ENCODE results near the gene SYCE3. TPM values are rescaled to one million over a fixed set of nuclear protein-coding genes. Genes with fewer than 3 reads are reported as not detected.
"Not testable (repeated sequence)": the region's sequence is repeated elsewhere in the genome, so short reads cannot be mapped to it uniquely, and the experiment has no call there.

The SYCE3 gene
- total RNA-seq, 1 donor from 2014 or later = not detected

DNA sequence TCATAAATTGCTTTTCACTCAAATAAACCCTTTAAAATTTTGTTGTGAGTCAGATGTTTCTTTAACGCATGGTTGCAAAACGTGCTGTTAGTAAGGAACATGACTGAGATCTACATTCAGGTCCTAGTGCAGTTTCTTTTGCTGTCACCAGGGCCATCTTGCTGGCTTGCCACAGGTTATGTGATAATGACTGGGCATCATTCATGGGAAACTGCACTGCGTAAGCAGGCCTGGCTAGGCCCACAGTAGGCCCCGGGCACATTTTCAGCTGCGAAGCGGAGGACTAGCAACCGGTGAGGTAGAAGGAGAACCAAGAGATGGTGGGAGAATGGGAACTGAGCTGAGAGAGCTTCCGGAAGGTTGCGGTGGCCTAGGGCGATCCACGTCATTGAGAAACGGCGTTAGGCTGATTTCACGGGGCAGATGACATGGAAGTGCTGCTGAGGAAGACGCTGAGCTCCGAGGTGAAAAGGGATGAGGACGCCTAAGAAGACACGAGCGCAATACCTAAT is 20.2 kb downstream of the SYCE3 start:
- Mint-ChIP-seq H3K36me3 (ENCODE audit: insufficient read depth) (no peaks in the 10 kb centered on the region), H3K9me3 (ENCODE audit: low read depth) (no peaks in the 10 kb centered on the region), H3K27ac (no peak overlapping the region), H3K4me3 (ENCODE audit: low read depth) (no peak overlapping the region), H3K4me1 (ENCODE audit: low read depth) (no peaks in the 10 kb centered on the region), H3K27me3 (peaks cover 31% of the 10 kb centered on the region)
- TF ChIP-seq, protein P1, sequence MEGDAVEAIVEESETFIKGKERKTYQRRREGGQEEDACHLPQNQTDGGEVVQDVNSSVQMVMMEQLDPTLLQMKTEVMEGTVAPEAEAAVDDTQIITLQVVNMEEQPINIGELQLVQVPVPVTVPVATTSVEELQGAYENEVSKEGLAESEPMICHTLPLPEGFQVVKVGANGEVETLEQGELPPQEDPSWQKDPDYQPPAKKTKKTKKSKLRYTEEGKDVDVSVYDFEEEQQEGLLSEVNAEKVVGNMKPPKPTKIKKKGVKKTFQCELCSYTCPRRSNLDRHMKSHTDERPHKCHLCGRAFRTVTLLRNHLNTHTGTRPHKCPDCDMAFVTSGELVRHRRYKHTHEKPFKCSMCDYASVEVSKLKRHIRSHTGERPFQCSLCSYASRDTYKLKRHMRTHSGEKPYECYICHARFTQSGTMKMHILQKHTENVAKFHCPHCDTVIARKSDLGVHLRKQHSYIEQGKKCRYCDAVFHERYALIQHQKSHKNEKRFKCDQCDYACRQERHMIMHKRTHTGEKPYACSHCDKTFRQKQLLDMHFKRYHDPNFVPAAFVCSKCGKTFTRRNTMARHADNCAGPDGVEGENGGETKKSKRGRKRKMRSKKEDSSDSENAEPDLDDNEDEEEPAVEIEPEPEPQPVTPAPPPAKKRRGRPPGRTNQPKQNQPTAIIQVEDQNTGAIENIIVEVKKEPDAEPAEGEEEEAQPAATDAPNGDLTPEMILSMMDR (IDR thresholded peaks at IDR 0.05; ENCODE audit: unreplicated experiment) = no peak
- no peak for DNase-seq (ENCODE audit: low spot score, unreplicated experiment)

DNA sequence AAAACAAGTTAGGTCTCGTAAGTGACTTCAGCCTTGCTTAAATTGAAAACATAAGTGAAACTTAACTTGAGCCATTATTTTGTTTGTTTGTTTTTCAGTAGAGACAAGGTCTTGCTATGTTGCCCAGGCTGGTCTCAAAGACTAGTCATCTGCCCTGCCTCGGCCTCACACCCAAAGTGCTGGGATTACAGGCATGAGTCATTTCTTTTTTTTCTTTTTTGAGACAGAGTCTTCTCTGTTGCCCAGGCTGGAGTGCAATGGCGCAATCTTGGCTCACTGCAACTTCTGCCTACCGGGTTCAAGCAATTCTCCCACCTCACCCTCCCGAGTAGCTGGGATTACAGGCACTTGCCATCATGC is 21.1 kb downstream of the SYCE3 start:
- not testable (repeated sequence) for DNase-seq (ENCODE audit: low spot score, unreplicated experiment); H3K4me3 Mint-ChIP-seq (ENCODE audit: low read depth); H3K9me3 Mint-ChIP-seq (ENCODE audit: low read depth); H3K4me1 Mint-ChIP-seq (ENCODE audit: low read depth); H3K27ac Mint-ChIP-seq; H3K36me3 Mint-ChIP-seq (ENCODE audit: insufficient read depth)
- peaks cover 31% of the 10 kb centered on the region for H3K27me3 Mint-ChIP-seq

DNA sequence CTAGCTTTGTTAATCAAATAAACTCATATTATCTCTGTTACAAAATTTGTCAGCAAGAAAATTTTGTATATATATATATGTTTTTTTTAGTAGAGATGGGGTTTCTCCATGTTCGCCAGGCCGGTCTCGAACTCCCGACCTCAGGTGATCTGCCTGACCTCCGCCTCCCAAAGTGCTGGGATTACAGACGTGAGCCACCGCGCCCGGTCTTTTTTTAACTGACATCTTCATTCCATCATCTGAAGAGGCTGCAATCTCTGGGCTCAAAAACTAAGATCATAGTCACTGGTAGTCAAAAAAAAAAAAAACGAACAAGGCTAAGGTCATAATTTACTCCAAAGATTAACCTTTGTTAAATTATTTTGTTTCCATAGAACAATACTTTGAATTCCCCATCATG is 22.3 kb downstream of the SYCE3 start:
- Mint-ChIP-seq H3K27me3 (peaks cover 28% of the 10 kb centered on the region), H3K9me3 (ENCODE audit: low read depth) (no peaks in the 10 kb centered on the region), H3K4me1 (ENCODE audit: low read depth) (no peaks in the 10 kb centered on the region), H3K4me3 (ENCODE audit: low read depth) (no peak overlapping the region), H3K36me3 (ENCODE audit: insufficient read depth) (no peaks in the 10 kb centered on the region), H3K27ac (no peak overlapping the region)
- TF ChIP-seq, protein P1 (IDR thresholded peaks at IDR 0.05; ENCODE audit: unreplicated experiment) = no peak
- DNase-seq (ENCODE audit: low spot score, unreplicated experiment) = no peak

DNA sequence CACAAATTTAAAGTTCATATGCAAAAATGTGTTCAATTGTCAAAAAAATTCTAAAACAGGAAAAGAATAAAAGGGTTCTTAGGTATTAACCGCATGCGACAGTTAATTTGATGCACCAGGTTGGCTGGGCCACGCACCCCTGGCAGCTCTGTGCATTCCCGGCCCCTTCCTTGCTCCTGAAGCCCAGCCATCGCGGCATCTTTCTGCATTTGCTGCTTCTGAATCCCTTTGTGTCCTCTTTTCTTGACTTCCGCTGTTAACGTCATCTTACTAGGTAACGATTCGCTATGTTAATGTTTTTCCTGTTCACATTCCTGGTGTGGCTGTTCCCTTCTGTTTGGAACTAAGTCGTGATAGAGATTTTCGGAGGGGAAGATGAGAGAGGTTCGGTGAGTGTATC is 25.0 kb downstream of the SYCE3 start:
- DNase-seq (ENCODE audit: low spot score, unreplicated experiment) = no peak
- no peaks in the 10 kb centered on the region for H3K9me3 Mint-ChIP-seq (ENCODE audit: low read depth)
- H3K4me1 Mint-ChIP-seq (ENCODE audit: low read depth) = peaks cover 7% of the 10 kb centered on the region
- H3K27ac Mint-ChIP-seq = no peak overlapping the region
- no peak overlapping the region for H3K4me3 Mint-ChIP-seq (ENCODE audit: low read depth)
- TF ChIP-seq, protein P1 (IDR thresholded peaks at IDR 0.05; ENCODE audit: unreplicated experiment) = no peak
- no peaks in the 10 kb centered on the region for H3K36me3 Mint-ChIP-seq (ENCODE audit: insufficient read depth)
- H3K27me3 Mint-ChIP-seq = peaks cover 41% of the 10 kb centered on the region

DNA sequence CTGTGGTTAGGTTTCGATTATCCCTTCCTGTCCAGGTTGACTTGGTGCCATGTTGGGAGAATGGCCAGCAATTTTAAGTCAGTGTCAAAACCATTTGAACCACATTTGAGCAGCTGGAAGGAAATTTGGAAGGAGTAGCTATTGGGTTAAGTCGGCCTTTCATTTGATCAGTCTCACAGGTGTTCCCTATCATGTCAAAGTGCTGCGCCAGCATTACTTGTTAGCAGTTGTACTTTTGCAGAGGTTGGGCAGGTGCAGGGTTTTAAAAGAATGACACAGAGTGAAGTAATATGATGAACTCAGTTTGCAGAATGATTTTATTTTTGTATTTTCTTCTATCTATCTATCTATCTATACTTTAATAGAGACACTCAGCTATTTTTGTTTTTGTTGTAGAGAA is 26.5 kb downstream of the SYCE3 start:
- peaks cover 10% of the 10 kb centered on the region for H3K4me1 Mint-ChIP-seq (ENCODE audit: low read depth)

DNA sequence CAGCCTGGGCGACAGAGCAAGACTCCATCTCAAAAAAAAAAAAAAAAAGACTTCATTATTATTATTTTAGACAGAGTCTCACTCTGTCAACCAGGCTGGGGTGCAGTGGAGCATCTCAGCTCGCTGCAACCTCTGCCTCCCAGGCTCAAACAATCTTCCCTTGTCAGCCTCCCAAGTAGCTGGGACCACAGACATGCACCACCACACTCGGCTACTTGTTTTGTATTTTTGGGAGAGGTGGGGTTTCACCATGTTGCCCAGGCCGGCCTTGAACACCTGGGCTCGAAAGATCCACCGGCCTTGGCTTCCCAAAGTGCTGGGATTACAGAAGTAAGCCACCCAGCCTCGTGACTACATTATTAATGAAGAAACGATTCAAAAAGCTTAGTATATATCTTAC is 27.6 kb downstream of the SYCE3 start:
- H3K36me3 Mint-ChIP-seq (ENCODE audit: insufficient read depth) = no peaks in the 10 kb centered on the region
- H3K4me1 Mint-ChIP-seq (ENCODE audit: low read depth) = peaks cover 10% of the 10 kb centered on the region
- H3K4me3 Mint-ChIP-seq (ENCODE audit: low read depth) = no peak overlapping the region
- no peaks in the 10 kb centered on the region for H3K9me3 Mint-ChIP-seq (ENCODE audit: low read depth)
- TF ChIP-seq, protein P1 (IDR thresholded peaks at IDR 0.05; ENCODE audit: unreplicated experiment) = no peak
- DNase-seq (ENCODE audit: low spot score, unreplicated experiment) = no peak
- no peak overlapping the region for H3K27ac Mint-ChIP-seq
- H3K27me3 Mint-ChIP-seq = peaks cover 34% of the 10 kb centered on the region

More for the DNA sequence above, 26.5 kb downstream of the SYCE3 start:
- Mint-ChIP-seq H3K27me3 (peaks cover 36% of the 10 kb centered on the region), H3K36me3 (ENCODE audit: insufficient read depth) (no peaks in the 10 kb centered on the region), H3K27ac (no peak overlapping the region), H3K9me3 (ENCODE audit: low read depth) (no peaks in the 10 kb centered on the region), H3K4me3 (ENCODE audit: low read depth) (no peak overlapping the region)
- no peak for DNase-seq (ENCODE audit: low spot score, unreplicated experiment)
- TF ChIP-seq, protein P1 (IDR thresholded peaks at IDR 0.05; ENCODE audit: unreplicated experiment) = no peak

DNA sequence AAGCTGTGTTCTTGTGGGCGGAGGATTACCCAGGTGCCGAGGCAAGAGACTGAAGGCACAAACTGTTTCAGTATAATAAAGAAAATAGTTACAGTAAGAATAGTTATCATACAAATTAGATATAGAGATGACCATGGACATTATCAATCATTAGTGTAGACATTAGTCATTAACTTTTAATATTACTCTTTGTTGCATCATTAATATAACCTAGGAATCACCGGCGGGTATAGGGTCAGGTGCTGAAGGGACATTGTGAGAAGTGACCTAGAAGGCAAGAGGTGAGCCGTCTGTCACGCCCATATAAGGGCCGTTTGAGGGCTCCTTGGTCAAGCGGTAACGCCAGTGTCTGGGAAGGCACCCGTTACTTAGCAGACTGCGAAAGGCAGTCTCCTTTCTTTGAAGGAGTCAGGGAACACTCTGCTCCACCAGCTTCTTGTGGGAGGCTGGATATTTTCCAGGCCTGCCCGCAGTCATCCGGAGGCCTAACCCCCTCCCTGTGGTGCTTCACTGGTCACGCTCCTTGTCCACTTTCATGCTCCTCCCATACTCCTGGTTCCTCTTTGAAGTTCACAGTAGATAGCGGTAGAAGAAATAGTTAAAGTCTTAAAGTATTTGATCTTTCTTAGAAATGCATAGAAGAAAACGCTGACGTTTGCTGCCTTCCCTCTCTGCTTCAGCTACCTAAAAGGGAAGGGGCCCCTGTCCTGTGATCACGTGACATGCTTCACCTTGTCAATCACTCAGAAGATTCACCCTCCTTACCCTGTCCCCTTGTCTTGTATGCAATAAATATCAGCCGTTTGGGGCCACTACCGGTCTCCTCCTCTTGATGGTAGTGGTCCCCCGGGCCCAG is 28.6 kb downstream of the SYCE3 start:
- DNase-seq (ENCODE audit: low spot score, unreplicated experiment); H3K36me3 Mint-ChIP-seq (ENCODE audit: insufficient read depth); H3K9me3 Mint-ChIP-seq (ENCODE audit: low read depth); H3K27ac Mint-ChIP-seq; H3K4me1 Mint-ChIP-seq (ENCODE audit: low read depth); H3K4me3 Mint-ChIP-seq (ENCODE audit: low read depth): not testable (repeated sequence)
- H3K27me3 Mint-ChIP-seq = peaks cover 34% of the 10 kb centered on the region

All from progenitor cell of endocrine pancreas (in vitro differentiated cells).